K562 (cell line): ENCODE results near the gene LRMDA.

Source experiments
- CBX5 ChIP-seq: IDR thresholded peaks from 2 replicates; pipeline ENCODE4 v1.6.1; 2014; ENCODE audit warnings: low read depth, borderline replicate concordance
- MEIS2 ChIP-seq: fragments of 450-650 bp; IDR thresholded peaks from 2 replicates; pipeline ENCODE4 v1.6.1; 2014; ENCODE audit warnings: mild to moderate bottlenecking; ENCODE audit not compliant: partially characterized antibody
- ZC3H11A ChIP-seq: IDR thresholded peaks from 2 replicates; pipeline ENCODE4 v1.6.1; 2012; ENCODE audit warnings: low read depth, low read length, improper control_type of control experiment
- TF ChIP-seq, protein P1 (sequence below), 3 experiments: IDR thresholded peaks in 2 of 3; conservative IDR thresholded peaks in 1 of 3; 2 replicates each; pipeline ENCODE4 v1.5.1; 2011 to 2012; ENCODE audit warnings: low read length in 3 of 3, mild to moderate bottlenecking in 3 of 3, control low read depth in 2 of 3, improper control_type of control experiment in 1 of 3, inconsistent platforms in 1 of 3, low read depth in 1 of 3, mixed read lengths in 1 of 3, moderate library complexity in 1 of 3; ENCODE audit not compliant: insufficient read depth in 2 of 3

DNA sequence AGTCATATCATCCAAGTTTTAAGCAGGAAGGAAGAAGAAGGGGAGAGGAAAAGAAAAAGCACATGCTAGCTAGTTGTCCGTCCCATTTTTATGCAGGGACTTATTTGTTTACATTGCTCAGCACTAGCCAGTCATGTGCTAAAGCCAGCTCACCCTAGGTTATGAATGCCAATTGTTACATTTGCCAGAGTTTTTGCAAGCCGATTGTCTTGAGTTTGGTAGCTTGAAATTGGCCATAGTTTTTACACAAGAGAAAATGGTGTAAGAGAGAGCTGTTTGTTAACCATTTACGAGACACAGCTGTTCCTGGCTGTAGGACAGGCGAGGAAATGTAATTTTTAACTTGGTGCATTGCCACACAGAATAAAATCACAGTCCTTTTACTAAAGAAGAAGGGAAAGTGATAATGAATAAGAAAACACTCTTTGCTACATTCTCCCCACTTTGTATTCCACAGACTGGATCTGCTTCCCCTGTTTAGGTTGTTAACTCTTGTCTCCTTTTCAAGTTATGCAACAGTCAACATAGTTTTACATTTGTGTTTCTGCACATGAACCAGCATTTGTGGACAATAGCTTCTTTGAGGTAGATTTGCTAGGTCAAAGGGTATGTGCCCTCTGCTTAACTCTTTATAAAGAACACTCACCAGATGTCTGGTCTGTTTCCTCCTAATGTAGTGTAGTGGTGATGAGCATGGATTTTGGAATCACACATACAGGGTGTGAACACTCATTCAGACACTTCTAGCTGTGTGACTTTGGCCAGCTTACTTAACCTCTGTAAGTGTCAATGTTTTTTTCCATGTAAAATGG, 357.2 kb downstream of the LRMDA start:
- TF ChIP-seq ZC3H11A (no peak), CBX5 (no peak), MEIS2 (no peak)
- TF ChIP-seq, protein P1, sequence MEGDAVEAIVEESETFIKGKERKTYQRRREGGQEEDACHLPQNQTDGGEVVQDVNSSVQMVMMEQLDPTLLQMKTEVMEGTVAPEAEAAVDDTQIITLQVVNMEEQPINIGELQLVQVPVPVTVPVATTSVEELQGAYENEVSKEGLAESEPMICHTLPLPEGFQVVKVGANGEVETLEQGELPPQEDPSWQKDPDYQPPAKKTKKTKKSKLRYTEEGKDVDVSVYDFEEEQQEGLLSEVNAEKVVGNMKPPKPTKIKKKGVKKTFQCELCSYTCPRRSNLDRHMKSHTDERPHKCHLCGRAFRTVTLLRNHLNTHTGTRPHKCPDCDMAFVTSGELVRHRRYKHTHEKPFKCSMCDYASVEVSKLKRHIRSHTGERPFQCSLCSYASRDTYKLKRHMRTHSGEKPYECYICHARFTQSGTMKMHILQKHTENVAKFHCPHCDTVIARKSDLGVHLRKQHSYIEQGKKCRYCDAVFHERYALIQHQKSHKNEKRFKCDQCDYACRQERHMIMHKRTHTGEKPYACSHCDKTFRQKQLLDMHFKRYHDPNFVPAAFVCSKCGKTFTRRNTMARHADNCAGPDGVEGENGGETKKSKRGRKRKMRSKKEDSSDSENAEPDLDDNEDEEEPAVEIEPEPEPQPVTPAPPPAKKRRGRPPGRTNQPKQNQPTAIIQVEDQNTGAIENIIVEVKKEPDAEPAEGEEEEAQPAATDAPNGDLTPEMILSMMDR (IDR thresholded peaks at IDR 0.05 in 2 of 3, conservative IDR thresholded peaks at IDR 0.05 in 1 of 3; ENCODE audit: insufficient read depth in 2 of 3, low read depth in 1 of 3, low read length in 3 of 3) = no peak
